Endothelial cell of umbilical vein (primary cell): ENCODE results near the gene CHRNA9.

Experiments
- EZH2 ChIP-seq: IDR thresholded peaks from 2 replicates; pipeline ENCODE4 v1.6.1; 2012; ENCODE audit warnings: borderline replicate concordance, low read depth, mild to moderate bottlenecking, moderate library complexity, low read length, inconsistent platforms; ENCODE audit not compliant: severe bottlenecking
- JUN ChIP-seq: IDR thresholded peaks from 2 replicates; pipeline ENCODE4 v1.6.1; 2011; ENCODE audit warnings: borderline replicate concordance, low read depth; ENCODE audit not compliant: insufficient read length, insufficient read depth
- POLR2A ChIP-seq: IDR thresholded peaks from 2 replicates; pipeline ENCODE4 v1.6.1; 2012; ENCODE audit warnings: low read depth, mild to moderate bottlenecking, control low read depth, low read length
- POLR2AphosphoS5 ChIP-seq: IDR thresholded peaks from 2 replicates; pipeline ENCODE4 v1.6.1; 2012; ENCODE audit warnings: low read depth, mild to moderate bottlenecking, control low read depth, low read length, moderate library complexity; ENCODE audit not compliant: insufficient read depth
- TF ChIP-seq, protein P1 (sequence below), 2 donors: IDR thresholded peaks; 1 replicate in 1 of 2; 2 replicates in 1 of 2; pipeline ENCODE4 v1.5.1; 2011; ENCODE audit warnings: low read length in 2 of 2, mild to moderate bottlenecking in 2 of 2, moderate library complexity in 2 of 2, control low read depth in 1 of 2, inconsistent platforms in 1 of 2, low read depth in 1 of 2; ENCODE audit not compliant: insufficient read depth in 1 of 2; ENCODE audit errors: extremely low read depth in 1 of 2

DNA sequence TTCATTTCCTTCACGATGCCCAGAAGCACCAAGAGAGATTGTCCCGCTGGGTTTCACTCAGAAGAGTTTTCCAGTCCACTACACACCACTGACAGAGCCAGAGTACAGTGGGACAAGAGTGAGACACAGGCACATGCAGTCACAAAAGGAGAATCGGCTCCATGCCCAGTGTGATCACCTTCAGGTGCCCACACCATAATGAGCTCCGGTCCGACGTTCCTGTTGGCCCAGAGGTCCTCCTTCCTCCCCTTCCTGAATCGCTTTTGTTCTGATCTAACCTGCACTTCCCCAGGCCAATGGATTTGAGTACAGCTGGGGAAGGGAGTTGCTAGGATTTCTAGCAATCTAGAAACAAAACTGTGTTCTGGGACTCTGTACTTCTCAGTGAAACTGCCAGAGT lies 4.6 kb upstream of the CHRNA9 start:
- TF ChIP-seq, protein P1, sequence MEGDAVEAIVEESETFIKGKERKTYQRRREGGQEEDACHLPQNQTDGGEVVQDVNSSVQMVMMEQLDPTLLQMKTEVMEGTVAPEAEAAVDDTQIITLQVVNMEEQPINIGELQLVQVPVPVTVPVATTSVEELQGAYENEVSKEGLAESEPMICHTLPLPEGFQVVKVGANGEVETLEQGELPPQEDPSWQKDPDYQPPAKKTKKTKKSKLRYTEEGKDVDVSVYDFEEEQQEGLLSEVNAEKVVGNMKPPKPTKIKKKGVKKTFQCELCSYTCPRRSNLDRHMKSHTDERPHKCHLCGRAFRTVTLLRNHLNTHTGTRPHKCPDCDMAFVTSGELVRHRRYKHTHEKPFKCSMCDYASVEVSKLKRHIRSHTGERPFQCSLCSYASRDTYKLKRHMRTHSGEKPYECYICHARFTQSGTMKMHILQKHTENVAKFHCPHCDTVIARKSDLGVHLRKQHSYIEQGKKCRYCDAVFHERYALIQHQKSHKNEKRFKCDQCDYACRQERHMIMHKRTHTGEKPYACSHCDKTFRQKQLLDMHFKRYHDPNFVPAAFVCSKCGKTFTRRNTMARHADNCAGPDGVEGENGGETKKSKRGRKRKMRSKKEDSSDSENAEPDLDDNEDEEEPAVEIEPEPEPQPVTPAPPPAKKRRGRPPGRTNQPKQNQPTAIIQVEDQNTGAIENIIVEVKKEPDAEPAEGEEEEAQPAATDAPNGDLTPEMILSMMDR (IDR thresholded peaks at IDR 0.05; ENCODE audit: extremely low read depth in 1 of 2, insufficient read depth in 1 of 2, low read depth in 1 of 2, low read length in 2 of 2) = no peak
- no peak for TF ChIP-seq POLR2A
- no peak for TF ChIP-seq POLR2AphosphoS5
- TF ChIP-seq EZH2 = no peak
- TF ChIP-seq JUN = no peak
